Trophoblast cell (in vitro differentiated cells and primary cell): ENCODE results near the gene SLC35B2.

Experiments used
- DNase-seq, 2 donors: peaks; one replicate each; pipeline ENCODE4 v3.0.0-alpha.2; 2016
- H2AFZ ChIP-seq: 2 replicates; pipeline ENCODE4 v1.6.1; 2013; ENCODE audit warnings: low read length, moderate library complexity, mild to moderate bottlenecking; ENCODE audit not compliant: insufficient read depth, poor library complexity
- H2AK5ac ChIP-seq: 2 replicates; pipeline ENCODE4 v1.6.1; 2013; ENCODE audit warnings: mild to moderate bottlenecking, low read length
- H2BK120ac ChIP-seq: 2 replicates; pipeline ENCODE4 v1.6.1; 2013; ENCODE audit warnings: low read length, mild to moderate bottlenecking, moderate library complexity; ENCODE audit not compliant: insufficient read depth, poor library complexity
- H2BK12ac ChIP-seq: 2 replicates; pipeline ENCODE4 v1.6.1; 2013; ENCODE audit warnings: mild to moderate bottlenecking, low read length, moderate library complexity
- H2BK5ac ChIP-seq: 2 replicates; pipeline ENCODE4 v1.6.1; 2013; ENCODE audit warnings: low read length, low read depth, moderate library complexity, mild to moderate bottlenecking; ENCODE audit not compliant: poor library complexity
- H3K14ac ChIP-seq: 2 replicates; pipeline ENCODE4 v1.6.1; 2013; ENCODE audit warnings: mild to moderate bottlenecking, low read length
- H3K18ac ChIP-seq: 2 replicates; pipeline ENCODE4 v1.6.1; 2013; ENCODE audit warnings: mild to moderate bottlenecking, low read length
- H3K23ac ChIP-seq: 2 replicates; pipeline ENCODE4 v1.6.1; 2013; ENCODE audit warnings: low read length
- H3K27ac ChIP-seq: 2 replicates; pipeline ENCODE4 v1.5.1; 2013; ENCODE audit warnings: low read depth, mild to moderate bottlenecking, inconsistent platforms, low read length, moderate library complexity
- H3K27me3 ChIP-seq: 2 replicates; pipeline ENCODE4 v1.6.1; 2013; ENCODE audit warnings: inconsistent platforms, mild to moderate bottlenecking, low read length, moderate library complexity; ENCODE audit not compliant: insufficient read depth
- H3K36me3 ChIP-seq, 2 experiments: 1 replicate in 1 of 2; 2 replicates in 1 of 2; pipeline ENCODE4 v1.6.1; 2013; ENCODE audit warnings: low read length in 2 of 2, mild to moderate bottlenecking in 2 of 2, moderate library complexity in 1 of 2; ENCODE audit not compliant: insufficient read depth in 2 of 2, control insufficient read depth in 1 of 2
- H3K4ac ChIP-seq: 2 replicates; pipeline ENCODE4 v1.6.1; 2013; ENCODE audit warnings: low read depth, mild to moderate bottlenecking, low read length, moderate library complexity
- H3K4me1 ChIP-seq, 2 experiments: 1 replicate in 1 of 2; 2 replicates in 1 of 2; pipeline ENCODE4 v1.6.1; 2013; ENCODE audit warnings: low read length in 2 of 2, mild to moderate bottlenecking in 2 of 2, moderate library complexity in 1 of 2; ENCODE audit not compliant: insufficient read depth in 2 of 2, control insufficient read depth in 1 of 2
- H3K4me2 ChIP-seq: 2 replicates; pipeline ENCODE4 v1.6.1; 2013; ENCODE audit warnings: inconsistent platforms, mild to moderate bottlenecking, low read length, moderate library complexity
- H3K4me3 ChIP-seq: 2 replicates; pipeline ENCODE4 v1.5.1; 2013; ENCODE audit warnings: mild to moderate bottlenecking, low read depth, low read length, inconsistent platforms
- H3K79me1 ChIP-seq: one replicate; pipeline ENCODE4 v1.6.1; 2013; ENCODE audit warnings: low read length
- H3K79me2 ChIP-seq: 2 replicates; pipeline ENCODE4 v1.6.1; 2013; ENCODE audit warnings: low read length, mild to moderate bottlenecking; ENCODE audit not compliant: control insufficient read depth, insufficient read depth, poor library complexity
- H3K9ac ChIP-seq: 2 replicates; pipeline ENCODE4 v1.6.1; 2013; ENCODE audit warnings: mild to moderate bottlenecking, low read length
- H3K9me3 ChIP-seq: 2 replicates; pipeline ENCODE4 v1.6.1; 2013; ENCODE audit warnings: low read depth, mild to moderate bottlenecking, control low read depth, inconsistent platforms, low read length; ENCODE audit not compliant: insufficient read depth
- H4K12ac ChIP-seq: 2 replicates; pipeline ENCODE4 v1.6.1; 2013; ENCODE audit warnings: low read depth, mild to moderate bottlenecking, low read length, moderate library complexity
- H4K8ac ChIP-seq: 2 replicates; pipeline ENCODE4 v1.6.1; 2013; ENCODE audit warnings: low read depth, mild to moderate bottlenecking, low read length, moderate library complexity
- H4K91ac ChIP-seq: one replicate; pipeline ENCODE4 v1.6.1; 2013; ENCODE audit warnings: low read depth, mild to moderate bottlenecking, low read length, moderate library complexity
- WGBS: extraction: QIAGEN DNeasy Blood & Tissue Kit; methylation state at CpG from one replicate; pipeline ENCODE4 v1.1.7; 2013; ENCODE audit warnings: missing lambda C conversion rate; ENCODE audit not compliant: insufficient read length, insufficient coverage; ENCODE audit errors: extremely low coverage; 5-methylcytosine and 5-hydroxymethylcytosine counted together

SLC35B2 gene

DNA sequence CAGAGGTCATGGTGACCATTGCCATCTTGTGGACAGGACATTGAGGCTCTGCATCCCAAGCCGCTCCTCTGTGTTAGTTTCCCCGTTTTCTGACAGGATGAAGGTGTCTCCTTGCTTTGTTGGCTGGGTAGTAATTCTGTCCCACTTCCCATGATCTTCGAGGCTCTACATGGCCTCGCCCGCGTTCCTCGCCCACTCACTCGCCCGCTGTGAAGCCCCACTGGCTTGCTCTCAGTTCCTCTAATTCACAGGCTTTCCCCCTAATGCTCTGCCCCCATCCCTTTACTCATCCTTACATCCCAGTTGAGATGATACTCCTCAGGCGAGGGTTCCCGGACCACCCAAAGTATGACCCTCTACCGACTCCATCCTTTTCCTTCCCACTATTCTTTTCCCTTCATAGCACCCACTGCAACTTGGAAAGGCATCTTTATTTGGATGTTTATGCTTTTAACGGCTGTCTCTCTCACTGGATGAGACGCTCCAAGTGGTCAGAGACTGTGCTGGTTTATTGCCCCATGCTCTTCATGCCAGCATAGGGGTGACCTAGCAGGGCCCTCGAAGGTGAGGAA is 511 bp upstream of the SLC35B2 start:
- Histone ChIP-seq H2AK5ac (no peak overlapping the region), H3K23ac (no peak overlapping the region), H4K91ac (peak overlapping the region; percentile 68), H3K79me1 (peaks cover 9% of the 10 kb centered on the region), H3K27ac (peak overlapping the region; percentile 84), H3K4me3 (peak overlapping the region; percentile 93), H3K9me3 (no peaks in the 10 kb centered on the region), H3K4me2 (peak overlapping the region; percentile 95), H4K8ac (peak overlapping the region; percentile 24), H2BK5ac (no peak overlapping the region), H3K4me1 (peaks cover 12% of the 10 kb centered on the region in 2 experiments), H3K14ac (no peak overlapping the region), H3K9ac (no peak overlapping the region), H2AFZ (peak overlapping the region; percentile 76), H3K18ac (no peak overlapping the region), H2BK120ac (no peak overlapping the region), H3K79me2 (peaks cover 8% of the 10 kb centered on the region), H4K12ac (peak overlapping the region; percentile 67), H3K27me3 (no peaks in the 10 kb centered on the region), H2BK12ac (no peak overlapping the region), H3K36me3 (peaks cover 42 to 50% of the 10 kb centered on the region in 2 experiments), H3K4ac (no peak overlapping the region)
- no CpG with 5 or more reads among the region's 15 CpGs for WGBS
- no peak for DNase-seq

GRCh38 chr6:44256775-44257024 is 628 bp downstream of the SLC35B2 start:
- H3K27ac ChIP-seq: peak overlapping the region; percentile 84
- H3K79me1 ChIP-seq: peaks cover 9% of the 10 kb centered on the region
- H3K27me3 ChIP-seq: no peaks in the 10 kb centered on the region
- H3K36me3 ChIP-seq: peaks cover 50 to 60% of the 10 kb centered on the region in 2 experiments
- peaks cover 9% of the 10 kb centered on the region in 2 experiments for H3K4me1 ChIP-seq
- WGBS: no CpG with 5 or more reads among the region's 12 CpGs
- peak overlapping the region; percentile 12 for H2AFZ ChIP-seq
- H3K4me2 ChIP-seq: peak overlapping the region; percentile 95
- peak overlapping the region; percentile 75 for H4K8ac ChIP-seq
- peak overlapping the region; percentile 84 for H4K12ac ChIP-seq
- no peaks in the 10 kb centered on the region for H3K9me3 ChIP-seq
- H2BK12ac ChIP-seq: no peak overlapping the region
- H2AK5ac ChIP-seq: peak overlapping the region; percentile 84
- H2BK5ac ChIP-seq: peak overlapping the region; percentile 83
- peak overlapping the region; percentile 72 for H2BK120ac ChIP-seq
- H3K14ac ChIP-seq: peak overlapping the region; percentile 91
- no peak for DNase-seq
- H3K9ac ChIP-seq: peak overlapping the region; percentile 89
- H4K91ac ChIP-seq: peak overlapping the region; percentile 95
- peak overlapping the region; percentile 95 for H3K18ac ChIP-seq
- H3K23ac ChIP-seq: no peak overlapping the region
- H3K79me2 ChIP-seq: peaks cover 8% of the 10 kb centered on the region
- peak overlapping the region; percentile 63 for H3K4ac ChIP-seq
- peak overlapping the region; percentile 93 for H3K4me3 ChIP-seq

- Histone ChIP-seq H2BK5ac (peak overlapping the region; percentile 83), H3K4me3 (peak overlapping the region; percentile 93), H3K27ac (peak overlapping the region; percentile 84), H3K23ac (no peak overlapping the region), H4K91ac (peak overlapping the region; percentile 95), H3K9ac (peak overlapping the region; percentile 89), H3K4me2 (peak overlapping the region; percentile 95), H3K27me3 (no peaks in the 10 kb centered on the region), H3K36me3 (peaks cover 50 to 60% of the 10 kb centered on the region in 2 experiments), H3K14ac (peak overlapping the region; percentile 91), H4K12ac (peak overlapping the region; percentile 84), H3K79me1 (peaks cover 9% of the 10 kb centered on the region), H2AK5ac (peak overlapping the region; percentile 84), H3K4me1 (peaks cover 9% of the 10 kb centered on the region in 2 experiments), H2BK12ac (no peak overlapping the region), H2BK120ac (peak overlapping the region; percentile 72), H3K79me2 (peaks cover 8% of the 10 kb centered on the region), H3K9me3 (no peaks in the 10 kb centered on the region), H3K18ac (peak overlapping the region; percentile 95), H2AFZ (peak overlapping the region; percentile 12), H4K8ac (peak overlapping the region; percentile 75), H3K4ac (peak overlapping the region; percentile 63)
- DNase-seq: peak; percentile 47 to 60
- no CpG with 5 or more reads among the region's 15 CpGs for WGBS
Measured at GRCh38 chr6:44255871-44256774, 1.2 kb downstream of the SLC35B2 start.

DNA sequence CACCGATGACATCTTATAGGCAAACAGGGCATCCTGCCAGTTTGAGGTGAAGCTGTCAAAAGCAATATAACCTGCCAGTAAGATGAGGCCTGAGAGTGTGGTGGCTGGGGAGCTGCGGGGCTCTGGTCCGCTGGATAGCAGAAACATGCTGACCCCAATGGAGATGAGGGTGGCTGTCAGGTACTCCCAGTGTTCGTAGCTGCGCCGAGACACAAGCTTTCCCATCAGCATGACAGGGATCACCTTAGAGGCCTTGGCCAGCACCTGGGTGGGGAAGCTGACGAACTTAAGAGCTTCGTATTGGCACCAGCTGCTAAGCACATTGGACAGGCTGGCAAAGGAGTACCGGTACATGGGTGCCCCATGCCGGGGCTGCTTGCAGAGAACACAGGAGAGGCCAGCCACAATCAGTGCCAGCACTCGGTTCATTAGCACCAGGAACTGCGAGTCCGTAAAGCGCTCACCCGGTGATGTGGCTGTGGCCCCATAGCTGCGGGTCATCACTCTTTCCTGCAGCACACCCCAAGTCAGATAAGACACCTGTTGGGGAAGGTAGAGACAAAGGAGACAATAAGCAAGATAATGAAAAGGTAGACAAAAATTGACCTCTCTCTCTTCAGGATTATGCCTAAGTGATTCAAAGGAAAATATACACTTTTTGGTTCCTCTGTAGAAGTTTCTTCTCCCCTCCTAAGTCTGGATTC is 2.1 kb downstream of the SLC35B2 start:
- no peak overlapping the region for H2BK120ac ChIP-seq
- no peak overlapping the region for H3K4me2 ChIP-seq
- H3K4me1 ChIP-seq: peaks cover 9% of the 10 kb centered on the region in 2 experiments
- H3K79me2 ChIP-seq: peaks cover 8% of the 10 kb centered on the region
- H3K14ac ChIP-seq: no peak overlapping the region
- H3K9ac ChIP-seq: no peak overlapping the region
- no peak overlapping the region for H3K4ac ChIP-seq
- no peak overlapping the region for H2BK5ac ChIP-seq
- no peak overlapping the region for H3K4me3 ChIP-seq
- peaks cover 48 to 67% of the 10 kb centered on the region in 2 experiments for H3K36me3 ChIP-seq
- H4K12ac ChIP-seq: no peak overlapping the region
- no peak overlapping the region for H2AFZ ChIP-seq
- no peak overlapping the region for H3K18ac ChIP-seq
- H2AK5ac ChIP-seq: no peak overlapping the region
- no peak overlapping the region for H4K91ac ChIP-seq
- no peak overlapping the region for H3K27ac ChIP-seq
- H4K8ac ChIP-seq: no peak overlapping the region
- H3K23ac ChIP-seq: no peak overlapping the region
- peaks cover 9% of the 10 kb centered on the region for H3K79me1 ChIP-seq
- no peaks in the 10 kb centered on the region for H3K27me3 ChIP-seq
- no CpG with 5 or more reads among the region's 16 CpGs for WGBS
- H2BK12ac ChIP-seq: no peak overlapping the region
- peak; percentile 26 to 44 for DNase-seq
- no peaks in the 10 kb centered on the region for H3K9me3 ChIP-seq
